ENCODE results near the gene ITM2C. TPM values are rescaled to one million over a fixed set of nuclear protein-coding genes. Genes with fewer than 3 reads are reported as not detected.

Gene ITM2C
- total and polyA plus RNA-seq, 3 experiments from 2014 or later, result 50.1 to 58.6 (median 56.1) TPM

DNA sequence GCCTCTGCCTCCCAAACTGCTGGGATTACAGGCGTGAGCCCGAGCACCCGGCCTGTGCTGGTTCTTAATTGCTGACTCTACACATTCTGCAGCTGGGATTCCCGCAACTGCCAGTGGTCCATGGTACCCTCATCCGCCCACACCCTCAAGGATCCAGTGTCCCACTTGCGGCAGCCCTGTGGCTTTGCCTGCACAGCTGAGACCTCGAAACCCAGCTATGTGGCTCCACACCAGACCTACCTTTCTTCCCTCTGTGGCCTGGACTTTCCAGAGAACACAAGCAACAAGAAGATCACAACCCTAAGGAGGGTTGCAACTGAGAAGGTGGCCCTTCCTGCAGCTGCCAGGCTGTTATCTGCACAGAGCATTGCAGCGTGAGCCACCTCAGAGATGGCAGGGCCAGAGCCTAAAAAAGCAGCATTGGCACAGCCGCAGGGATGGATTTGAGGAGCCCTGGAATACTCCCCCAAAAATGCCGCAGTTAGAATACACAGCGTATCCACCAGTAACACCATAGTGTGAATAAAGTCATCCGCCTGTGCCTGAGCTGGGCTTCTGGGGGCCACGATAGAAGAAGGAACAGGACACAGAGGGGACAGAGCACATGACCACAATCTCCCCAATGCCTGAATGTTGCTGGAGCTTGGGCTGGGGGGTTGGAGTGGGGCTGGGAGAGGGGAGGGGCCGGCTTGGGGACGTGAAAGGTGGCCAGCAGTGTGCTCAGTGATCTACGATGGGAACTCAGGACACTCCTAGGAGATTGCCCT lies 58.4 kb downstream of the ITM2C start:
- H3K4me1 ChIP-seq (ENCODE audit: insufficient read depth, low read length), result peaks cover 21% of the 10 kb centered on the region
- peak overlapping the region; percentile 74 to 94 (median 85) for H3K4me3 Mint-ChIP-seq
- ChIA-PET CTCF (interaction anchor here (1.3 to 6.1 kb wide), 12 partner anchors 15 to 99 kb away, joined by 4 to 79 read pairs (median 9); no protein-coding TSS in a partner anchor), POLR2A (no interaction called here)
- H3K27ac Mint-ChIP-seq, result peak overlapping the region in 5 of 8 donors; percentile 6 to 85 (median 49)
- H3K4me3 ChIP-seq (ENCODE audit: low read length), result no peak overlapping the region
- peaks cover 8 to 19% of the 10 kb centered on the region in 2 donors for H3K27me3 Mint-ChIP-seq
- H3K9me3 Mint-ChIP-seq, result no peaks in the 10 kb centered on the region
- H3K27me3 ChIP-seq (ENCODE audit: insufficient read depth, low read length, poor library complexity, severe bottlenecking), result no peaks in the 10 kb centered on the region
- no peak for DNase-seq
- no peaks in the 10 kb centered on the region for H3K9me3 ChIP-seq (ENCODE audit: low read length)
- no peaks in the 10 kb centered on the region for H3K36me3 ChIP-seq (ENCODE audit: insufficient read depth, low read length)
- no peak overlapping the region for H3K27ac ChIP-seq (ENCODE audit: low read depth, low read length)
- H3K36me3 Mint-ChIP-seq, result peaks cover 0 to 9% (median 0%) of the 10 kb centered on the region in 3 donors
- H3K4me1 Mint-ChIP-seq, result peaks cover 43 to 77% (median 62%) of the 10 kb centered on the region in 3 donors

DNA sequence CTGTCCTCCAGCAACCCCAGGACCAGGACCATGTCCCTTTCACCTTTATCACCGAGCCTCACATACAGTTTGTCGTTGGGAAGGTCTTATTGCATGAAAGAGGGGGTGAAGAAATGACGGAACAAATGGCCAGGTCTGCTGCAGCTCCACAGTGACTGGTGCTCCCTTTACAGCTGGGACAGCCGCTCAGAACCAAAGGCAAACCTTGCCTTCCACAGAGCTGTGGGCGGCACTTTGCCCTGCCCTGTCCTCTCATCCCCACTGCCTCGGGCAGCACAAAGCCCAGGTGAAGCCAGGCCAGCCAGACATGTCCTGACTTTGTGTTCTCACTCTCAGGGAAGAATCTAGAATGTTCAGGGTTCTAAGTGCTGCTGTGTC lies 59.3 kb downstream of the ITM2C start:
- Histone ChIP-seq H3K36me3 (ENCODE audit: insufficient read depth, low read length) (no peaks in the 10 kb centered on the region), H3K4me1 (ENCODE audit: insufficient read depth, low read length) (peaks cover 21% of the 10 kb centered on the region), H3K27me3 (ENCODE audit: insufficient read depth, low read length, poor library complexity, severe bottlenecking) (no peaks in the 10 kb centered on the region), H3K4me3 (ENCODE audit: low read length) (peak overlapping the region; percentile 61), H3K9me3 (ENCODE audit: low read length) (no peaks in the 10 kb centered on the region), H3K27ac (ENCODE audit: low read depth, low read length) (no peak overlapping the region)
- H3K27ac Mint-ChIP-seq, result peak overlapping the region; percentile 55 to 97 (median 82)
- ChIA-PET POLR2A (interaction anchor here (0.7 to 0.8 kb wide), 2 partner anchors 18 to 50 kb away, joined by 3 to 4 read pairs; no protein-coding TSS in a partner anchor), CTCF (interaction anchor here (0.9 to 6.1 kb wide), 29 partner anchors 15 to 100 kb away, joined by 3 to 79 read pairs (median 6); partner anchors contain the start of gene ITM2C)
- H3K9me3 Mint-ChIP-seq, result no peaks in the 10 kb centered on the region
- H3K4me1 Mint-ChIP-seq, result peaks cover 41 to 70% (median 53%) of the 10 kb centered on the region in 3 donors
- no peak for DNase-seq
- H3K4me3 Mint-ChIP-seq, result peak overlapping the region; percentile 85 to 94 (median 91)
- peaks cover 8 to 9% of the 10 kb centered on the region in 2 donors for H3K27me3 Mint-ChIP-seq
- H3K36me3 Mint-ChIP-seq, result peaks cover 0 to 9% (median 0%) of the 10 kb centered on the region in 3 donors

GRCh38 chr2:230924470-230925341 lies 60.0 kb downstream of the ITM2C start, which contains the start of gene GPR55:
Gene GPR55, minus strand, starts transcription at chr2:230925242. Its CDS starts 14,280 bp downstream, at chr2:230910962.
- H3K4me3 ChIP-seq (ENCODE audit: low read length), result peak within 1 kb of the TSS; percentile 61
- DNase-seq, result peak in 3 of 5 donors; percentile 18 to 73 (median 59)
- no peaks in the 10 kb centered on the region for H3K9me3 Mint-ChIP-seq

DNA sequence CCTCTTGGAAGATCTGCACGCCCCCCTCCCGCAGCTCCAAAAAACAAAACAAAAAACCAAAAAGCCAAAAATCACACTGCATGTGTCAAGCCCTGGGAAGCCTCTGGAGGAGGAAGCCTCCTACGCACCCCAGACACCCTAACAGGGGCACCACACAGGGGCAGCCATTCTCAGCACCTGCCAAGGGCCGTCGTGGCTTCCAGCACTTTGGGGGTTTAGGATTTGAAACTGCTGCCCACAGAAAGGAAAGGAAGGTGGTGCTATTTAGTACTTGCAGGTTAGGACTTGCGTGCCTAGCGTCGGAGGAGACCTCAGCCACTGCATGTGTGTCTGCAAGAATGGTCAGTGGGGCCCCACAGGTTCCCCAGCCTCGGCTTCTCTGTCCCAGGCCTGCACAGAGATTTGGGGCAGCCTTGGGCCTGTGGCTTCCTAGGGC lies 60.7 kb downstream of the ITM2C start:
- Histone ChIP-seq H3K9me3 (ENCODE audit: low read length) (no peaks in the 10 kb centered on the region), H3K27ac (ENCODE audit: low read depth, low read length) (no peak overlapping the region), H3K4me1 (ENCODE audit: insufficient read depth, low read length) (peaks cover 21% of the 10 kb centered on the region), H3K27me3 (ENCODE audit: insufficient read depth, low read length, poor library complexity, severe bottlenecking) (no peaks in the 10 kb centered on the region), H3K4me3 (ENCODE audit: low read length) (peak overlapping the region; percentile 61), H3K36me3 (ENCODE audit: insufficient read depth, low read length) (no peaks in the 10 kb centered on the region)
- POLR2A ChIA-PET, result interaction anchor here (0.9 kb wide), 1 partner anchor 59 kb away, joined by 4 read pairs; no protein-coding TSS in a partner anchor
- H3K9me3 Mint-ChIP-seq, result no peaks in the 10 kb centered on the region
- DNase-seq, result no peak
- H3K4me1 Mint-ChIP-seq, result peaks cover 35 to 63% (median 44%) of the 10 kb centered on the region in 3 donors
- H3K27me3 Mint-ChIP-seq, result peaks cover 4 to 6% of the 10 kb centered on the region in 2 donors
- H3K4me3 Mint-ChIP-seq, result peak overlapping the region; percentile 85 to 94 (median 91)
- CTCF ChIA-PET, result interaction anchor here (0.9 to 6.1 kb wide), 8 partner anchors 12 to 71 kb away, joined by 4 to 79 read pairs (median 9); no protein-coding TSS in a partner anchor
- peaks cover 0 to 9% (median 0%) of the 10 kb centered on the region in 3 donors for H3K36me3 Mint-ChIP-seq
- H3K27ac Mint-ChIP-seq, result peak overlapping the region in 7 of 8 donors; percentile 70 to 97 (median 87)

More at GRCh38 chr2:230924470-230925341, 60.0 kb downstream of the ITM2C start, which contains the start of gene GPR55:
- ChIA-PET CTCF (interaction anchor here (0.7 to 6.1 kb wide), 32 partner anchors 11 to 100 kb away, joined by 3 to 79 read pairs (median 6); partner anchors contain the start of gene ITM2C), POLR2A (interaction anchor here (0.6 to 0.8 kb wide), 4 partner anchors 19 to 63 kb away, joined by 3 to 4 read pairs (median 4); no protein-coding TSS in a partner anchor)
- peaks cover 0 to 9% (median 0%) of the 10 kb centered on the region in 3 donors for H3K36me3 Mint-ChIP-seq
- peak within 1 kb of the TSS; percentile 85 to 94 (median 91) for H3K4me3 Mint-ChIP-seq
- peak within 1 kb of the TSS; percentile 61 to 97 (median 86) for H3K27ac Mint-ChIP-seq
- peaks cover 39 to 65% (median 50%) of the 10 kb centered on the region in 3 donors for H3K4me1 Mint-ChIP-seq
- H3K27me3 Mint-ChIP-seq, result peaks cover 6 to 7% of the 10 kb centered on the region in 2 donors
- Histone ChIP-seq H3K27ac (ENCODE audit: low read depth, low read length) (peak within 1 kb of the TSS; percentile 13), H3K9me3 (ENCODE audit: low read length) (no peaks in the 10 kb centered on the region), H3K36me3 (ENCODE audit: insufficient read depth, low read length) (no peaks in the 10 kb centered on the region), H3K4me1 (ENCODE audit: insufficient read depth, low read length) (peaks cover 21% of the 10 kb centered on the region), H3K27me3 (ENCODE audit: insufficient read depth, low read length, poor library complexity, severe bottlenecking) (no peaks in the 10 kb centered on the region)

DNA sequence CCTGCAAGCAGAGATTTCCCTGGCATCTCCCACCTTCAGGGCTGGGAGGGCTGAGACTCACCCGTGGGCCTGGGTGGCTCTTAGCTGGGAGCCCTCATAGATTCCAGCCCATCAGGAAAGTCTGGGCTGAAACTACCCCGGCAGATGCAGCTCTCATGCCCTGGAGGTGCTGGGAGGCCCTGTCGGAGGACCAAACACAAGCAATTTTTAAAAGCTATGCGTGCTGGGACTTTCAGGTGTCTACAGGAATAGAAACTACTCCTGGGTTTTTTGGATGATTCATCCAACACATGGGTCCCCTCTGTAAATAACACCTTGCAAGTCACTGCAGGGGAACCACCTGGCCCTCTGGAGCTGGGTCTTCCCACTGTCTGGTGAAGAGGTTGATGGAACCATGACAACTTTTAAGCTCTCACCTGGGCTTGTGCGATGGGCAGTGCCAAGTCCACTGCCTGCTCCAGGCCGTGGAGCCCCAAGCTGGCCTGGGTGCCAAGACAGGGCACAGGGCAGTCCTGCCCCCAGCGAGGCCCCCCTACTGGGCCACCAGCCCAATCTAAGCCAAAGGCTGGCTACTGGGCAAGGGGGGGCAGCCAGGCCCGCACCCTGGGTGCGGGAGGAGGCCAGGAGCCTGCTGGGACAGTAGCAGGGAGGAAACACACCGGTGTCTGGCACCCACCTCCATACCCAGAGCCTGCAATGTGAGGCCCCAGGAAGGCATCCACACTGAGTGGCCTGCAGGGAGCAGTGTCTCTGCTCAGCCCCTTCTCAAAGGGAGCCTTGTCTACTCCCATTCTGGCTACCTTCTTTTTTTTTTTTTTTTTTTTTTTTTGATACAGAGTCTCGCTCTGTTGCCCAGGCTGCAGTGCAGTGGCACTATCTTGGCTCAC lies 61.4 kb downstream of the ITM2C start:
- ChIA-PET POLR2A (interaction anchor here (0.9 kb wide), 1 partner anchor 59 kb away, joined by 4 read pairs; no protein-coding TSS in a partner anchor), CTCF (interaction anchor here (0.9 to 6.1 kb wide), 8 partner anchors 13 to 102 kb away, joined by 3 to 79 read pairs (median 8); no protein-coding TSS in a partner anchor)
- no peaks in the 10 kb centered on the region for H3K36me3 ChIP-seq (ENCODE audit: insufficient read depth, low read length)
- Mint-ChIP-seq H3K27me3 (peaks cover 4 to 6% of the 10 kb centered on the region in 2 donors), H3K9me3 (no peaks in the 10 kb centered on the region), H3K4me3 (peak overlapping the region in 2 of 7 donors; percentile 37 to 94), H3K27ac (peak overlapping the region in 2 of 8 donors; percentile 87 to 97), H3K36me3 (peaks cover 0 to 9% (median 0%) of the 10 kb centered on the region in 3 donors), H3K4me1 (peaks cover 32 to 63% (median 41%) of the 10 kb centered on the region in 3 donors)
- H3K4me1 ChIP-seq (ENCODE audit: insufficient read depth, low read length), result peaks cover 21% of the 10 kb centered on the region
- no peak overlapping the region for H3K27ac ChIP-seq (ENCODE audit: low read depth, low read length)
- H3K4me3 ChIP-seq (ENCODE audit: low read length), result no peak overlapping the region
- H3K27me3 ChIP-seq (ENCODE audit: insufficient read depth, low read length, poor library complexity, severe bottlenecking), result no peaks in the 10 kb centered on the region
- no peaks in the 10 kb centered on the region for H3K9me3 ChIP-seq (ENCODE audit: low read length)
- DNase-seq, result no peak

DNA sequence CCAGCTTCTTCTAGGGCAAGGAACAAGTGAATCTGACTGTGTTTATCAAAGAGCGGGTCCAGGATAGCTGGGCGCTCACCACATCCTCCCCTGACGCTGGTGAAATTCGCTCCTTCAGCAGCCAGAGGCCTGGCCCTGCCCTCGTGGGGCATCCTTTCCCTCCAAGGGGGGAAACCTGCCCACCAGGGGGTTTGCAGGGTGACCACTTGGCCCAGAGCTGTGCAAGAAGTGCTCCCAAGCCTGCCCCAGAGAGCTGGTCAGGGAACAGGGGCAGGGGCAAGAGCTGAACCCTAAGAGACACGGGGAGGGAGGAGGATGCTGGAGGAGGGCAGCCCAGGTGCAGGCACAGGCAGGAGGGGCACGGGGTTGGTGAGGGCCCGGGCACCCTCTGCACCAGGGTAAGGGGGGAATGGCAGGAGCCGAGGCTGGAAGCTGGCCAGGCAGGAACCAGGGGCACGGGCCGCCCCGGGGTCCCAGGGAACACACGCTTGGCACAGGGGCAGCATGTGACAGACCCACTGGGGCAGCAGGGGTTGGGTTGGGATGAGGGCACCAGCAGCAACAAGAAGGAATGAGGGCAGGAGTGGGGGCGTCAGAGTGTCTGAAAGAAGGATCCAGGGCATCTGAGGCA lies 63.1 kb downstream of the ITM2C start:
- peak overlapping the region in 3 of 7 donors; percentile 10 to 73 (median 15) for H3K4me3 Mint-ChIP-seq
- POLR2A ChIA-PET, result no interaction called here

More for the DNA sequence above, 63.1 kb downstream of the ITM2C start:
- no peaks in the 10 kb centered on the region for H3K27me3 ChIP-seq (ENCODE audit: insufficient read depth, low read length, poor library complexity, severe bottlenecking)
- CTCF ChIA-PET, result interaction anchor here (1.1 to 6.1 kb wide), 7 partner anchors 14 to 125 kb away, joined by 3 to 79 read pairs (median 4); no protein-coding TSS in a partner anchor
- peaks cover 44 to 67% (median 46%) of the 10 kb centered on the region in 3 donors for H3K4me1 Mint-ChIP-seq
- H3K27ac Mint-ChIP-seq, result peak overlapping the region in 2 of 8 donors; percentile 59 to 65
- no peaks in the 10 kb centered on the region for H3K9me3 ChIP-seq (ENCODE audit: low read length)
- peaks cover 4 to 5% of the 10 kb centered on the region in 2 donors for H3K27me3 Mint-ChIP-seq
- H3K9me3 Mint-ChIP-seq, result no peaks in the 10 kb centered on the region
- no peak overlapping the region for H3K4me3 ChIP-seq (ENCODE audit: low read length)
- no peak overlapping the region for H3K27ac ChIP-seq (ENCODE audit: low read depth, low read length)
- H3K36me3 Mint-ChIP-seq, result peaks cover 0 to 5% (median 0%) of the 10 kb centered on the region in 3 donors
- no peaks in the 10 kb centered on the region for H3K36me3 ChIP-seq (ENCODE audit: insufficient read depth, low read length)
- H3K4me1 ChIP-seq (ENCODE audit: insufficient read depth, low read length), result peaks cover 28% of the 10 kb centered on the region
- no peak for DNase-seq
